IMR-90 (cell line): ENCODE data around the gene MEIOB. TPM values are rescaled to one million over a fixed set of nuclear protein-coding genes. Genes with fewer than 3 reads are reported as not detected.

Experiments
- ATAC-seq: fragments of 200-7000 bp; cut with Tn5 transposase; 2 replicates; pipeline ENCODE4 v1.9.1; 2020; ENCODE audit warnings: low read depth, mild to moderate bottlenecking, moderate library complexity
- BruUV-seq: library from RNA; stranded (reverse); fragments of 400-500 nt; replicated peaks from 2 replicates; lab custom pipeline; 2021; lab: Mats Ljungman, UMichigan
- CTCF ChIA-PET: fragments of 300-600 bp; formaldehyde crosslinking; extraction: SDS; loops from one replicate; lab custom pipeline; 2021; ENCODE audit warnings: antibody characterized with exemption; lab: Yijun Ruan, JAX
- POLR2A ChIA-PET: fragments of 300-600 bp; sonication (Branson Sonifier 250); formaldehyde crosslinking; loops from one replicate; lab custom pipeline; 2022; ENCODE audit warnings: antibody characterized with exemption; ENCODE audit not compliant: unreplicated experiment; lab: Charles Lee
- DNase-seq: peaks from one replicate; pipeline ENCODE4 v3.0.0; 2013
- H2AFZ ChIP-seq: replicated peaks from 2 replicates; pipeline ENCODE3; 2013; ENCODE audit warnings: low read length, mild to moderate bottlenecking; ENCODE audit not compliant: poor library complexity
- H2AK5ac ChIP-seq: 2 replicates; pipeline ENCODE4 v1.6.1; 2013; ENCODE audit warnings: low read depth, low read length, inconsistent platforms
- H2AK9ac ChIP-seq: replicated peaks from 2 replicates; pipeline ENCODE3; 2013; ENCODE audit warnings: mild to moderate bottlenecking, low read depth, low read length, moderate library complexity; ENCODE audit not compliant: poor library complexity
- H2BK120ac ChIP-seq: 2 replicates; pipeline ENCODE4 v1.6.1; 2013; ENCODE audit warnings: low read depth, low read length, inconsistent platforms
- H2BK15ac ChIP-seq: 3 replicates; pipeline ENCODE4 v1.6.1; 2013; ENCODE audit warnings: low read depth, low read length, inconsistent platforms
- H2BK20ac ChIP-seq: 2 replicates; pipeline ENCODE4 v1.6.1; 2013; ENCODE audit warnings: low read depth, mild to moderate bottlenecking, inconsistent platforms, low read length, moderate library complexity
- H2BK5ac ChIP-seq: 2 replicates; pipeline ENCODE4 v1.6.1; 2013; ENCODE audit warnings: mild to moderate bottlenecking, low read depth, low read length, inconsistent platforms; ENCODE audit not compliant: poor library complexity, severe bottlenecking
- H3K14ac ChIP-seq: replicated peaks from 2 replicates; pipeline ENCODE4 v1.6.1; 2013; ENCODE audit warnings: low read depth, low read length, inconsistent platforms
- H3K18ac ChIP-seq: 2 replicates; pipeline ENCODE4 v1.6.1; 2013; ENCODE audit warnings: low read depth, low read length, control low read depth
- H3K23ac ChIP-seq: 2 replicates; pipeline ENCODE4 v1.6.1; 2013; ENCODE audit warnings: low read depth, low read length, inconsistent platforms
- H3K27ac ChIP-seq: 2 replicates; pipeline ENCODE4 v1.5.1; 2013; ENCODE audit warnings: mild to moderate bottlenecking, control low read depth, low read length; ENCODE audit not compliant: insufficient read depth
- H3K27me3 ChIP-seq: 2 replicates; pipeline ENCODE4 v1.6.1; 2013; ENCODE audit warnings: low read length; ENCODE audit not compliant: control insufficient read depth, insufficient read depth
- H3K36me3 ChIP-seq: 2 replicates; pipeline ENCODE4 v1.6.1; 2013; ENCODE audit warnings: low read length, mixed read lengths; ENCODE audit not compliant: control insufficient read depth, insufficient read depth
- H3K4ac ChIP-seq: 2 replicates; pipeline ENCODE4 v1.6.1; 2013; ENCODE audit warnings: low read depth, low read length, inconsistent platforms
- H3K4me1 ChIP-seq: 2 replicates; pipeline ENCODE4 v1.6.1; 2013; ENCODE audit warnings: low read length, mixed read lengths; ENCODE audit not compliant: control insufficient read depth, insufficient read depth
- H3K4me2 ChIP-seq: 2 replicates; pipeline ENCODE4 v1.6.1; 2013; ENCODE audit warnings: low read depth, mild to moderate bottlenecking, control low read depth, low read length, moderate library complexity
- H3K4me3 ChIP-seq: 2 replicates; pipeline ENCODE4 v1.5.1; 2013; ENCODE audit warnings: low read depth, mild to moderate bottlenecking, control low read depth, low read length, moderate library complexity; ENCODE audit not compliant: insufficient read depth
- H3K56ac ChIP-seq: 2 replicates; pipeline ENCODE4 v1.6.1; 2013; ENCODE audit warnings: low read length, inconsistent platforms; ENCODE audit not compliant: insufficient read depth; ENCODE audit errors: extremely low read depth
- H3K79me1 ChIP-seq, 2 experiments: 2 replicates each; pipeline ENCODE4 v1.6.1; 2013; ENCODE audit warnings: low read length in 2 of 2, inconsistent platforms in 1 of 2, low read depth in 1 of 2
- H3K9ac ChIP-seq: 2 replicates; pipeline ENCODE4 v1.6.1; 2013; ENCODE audit warnings: low read depth, low read length, control low read depth
- H3K9me1 ChIP-seq: 2 replicates; pipeline ENCODE4 v1.6.1; 2013; ENCODE audit warnings: low read length, inconsistent platforms; ENCODE audit not compliant: insufficient read depth
- H3K9me3 ChIP-seq: 2 replicates; pipeline ENCODE4 v1.6.1; 2013; ENCODE audit warnings: low read length; ENCODE audit not compliant: control insufficient read depth, insufficient read depth
- H4K20me1 ChIP-seq: 2 replicates; pipeline ENCODE4 v1.6.1; 2013; ENCODE audit warnings: low read length, inconsistent platforms; ENCODE audit not compliant: insufficient read depth
- H4K5ac ChIP-seq: 2 replicates; pipeline ENCODE4 v1.6.1; 2013; ENCODE audit warnings: mild to moderate bottlenecking, low read depth, low read length, control low read depth
- H4K8ac ChIP-seq, 2 experiments: 2 replicates each; pipeline ENCODE4 v1.6.1; 2013; ENCODE audit warnings: low read depth in 2 of 2, low read length in 2 of 2, control low read depth in 1 of 2, inconsistent platforms in 1 of 2
- H4K91ac ChIP-seq: 2 replicates; pipeline ENCODE4 v1.6.1; 2013; ENCODE audit warnings: low read depth, low read length, inconsistent platforms; ENCODE audit not compliant: insufficient read depth
- BHLHE40 ChIP-seq: fragments of 150-350 bp; IDR thresholded peaks from 2 replicates; pipeline ENCODE4 v1.6.1; 2016; ENCODE audit warnings: mild to moderate bottlenecking, low read depth, low read length
- CEBPB ChIP-seq: IDR thresholded peaks from 2 replicates; pipeline ENCODE4 v1.6.1; 2012; ENCODE audit warnings: low read depth, low read length, improper control_type of control experiment
- CHD1 ChIP-seq: IDR thresholded peaks from 2 replicates; pipeline ENCODE4 v1.6.1; 2012; ENCODE audit warnings: low read depth, low read length, improper control_type of control experiment
- FOS ChIP-seq: fragments of 150-350 bp; IDR thresholded peaks from 2 replicates; pipeline ENCODE4 v1.6.1; 2016; ENCODE audit warnings: low read depth, low read length
- MAFK ChIP-seq: IDR thresholded peaks from 2 replicates; pipeline ENCODE4 v1.6.1; 2012; ENCODE audit warnings: low read depth, low read length, improper control_type of control experiment
- MAZ ChIP-seq: IDR thresholded peaks from 2 replicates; pipeline ENCODE4 v1.6.1; 2012; ENCODE audit warnings: low read depth, mild to moderate bottlenecking, low read length, improper control_type of control experiment, moderate library complexity, borderline replicate concordance
- MXI1 ChIP-seq: IDR thresholded peaks from 2 replicates; pipeline ENCODE4 v1.6.1; 2012; ENCODE audit warnings: low read depth, mild to moderate bottlenecking, low read length, moderate library complexity, borderline replicate concordance
- NFE2L2 ChIP-seq: fragments of 150-350 bp; IDR thresholded peaks from 2 replicates; pipeline ENCODE4 v1.6.1; 2016; ENCODE audit warnings: low read depth, mild to moderate bottlenecking, low read length
- POLR2A ChIP-seq: IDR thresholded peaks from 2 replicates; pipeline ENCODE4 v1.6.1; 2012; ENCODE audit warnings: mild to moderate bottlenecking, low read depth, low read length
- RCOR1 ChIP-seq: IDR thresholded peaks from 2 replicates; pipeline ENCODE4 v1.6.1; 2012; ENCODE audit warnings: mild to moderate bottlenecking, low read length, improper control_type of control experiment; ENCODE audit not compliant: insufficient replicate concordance
- RFX5 ChIP-seq: IDR thresholded peaks from 2 replicates; pipeline ENCODE4 v1.8.0; 2012; ENCODE audit warnings: low read depth, mild to moderate bottlenecking, low read length, moderate library complexity
- SMC3 ChIP-seq: fragments of 150-350 bp; IDR thresholded peaks from 2 replicates; pipeline ENCODE4 v1.6.1; 2016; ENCODE audit warnings: low read depth, mild to moderate bottlenecking, antibody characterized with exemption, low read length, moderate library complexity
- USF2 ChIP-seq: fragments of 150-350 bp; IDR thresholded peaks from 2 replicates; pipeline ENCODE4 v1.6.1; 2017; ENCODE audit warnings: mild to moderate bottlenecking, antibody characterized with exemption, low read length, low read depth
- WGBS, 2 experiments: methylation state at CpG; one replicate each; pipeline versions ENCODE4 v1.1.5 to v1.1.7; 2013; ENCODE audit warnings: missing lambda C conversion rate in 2 of 2; ENCODE audit not compliant: insufficient read length in 1 of 2; ENCODE audit errors: extremely low coverage in 2 of 2; 5-methylcytosine and 5-hydroxymethylcytosine counted together
- dilution Hi-C: fragments of 300-500 bp; cut with HindIII; formaldehyde crosslinking; loops from one replicate; pipeline ENCODE4 v1.14.3; 2018; ENCODE audit warnings: low sequenced_read_pairs; ENCODE audit not compliant: unreplicated experiment
- in situ Hi-C: fragments of 300-500 bp; cut with MboI; formaldehyde crosslinking; loops from 3 replicates; pipeline ENCODE4 v1.14.3; 2019; ENCODE audit warnings: low sequenced_read_pairs, inconsistent platforms, mixed read lengths
- intact Hi-C: fragments of 100-400 bp; cut with micrococcal nuclease; formaldehyde crosslinking; loops from 2 replicates; pipeline ENCODE4 v1.10.0; 2022
- polyA plus RNA-seq, 3 experiments: library from polyadenylated mRNA; depleted of rRNA; stranded (reverse); fragments of >200 nt; gene quantifications; 2 replicates each; pipeline ENCODE4 v1.2.3, GENCODE V29; 2012; ENCODE audit warnings: low replicate concordance in 1 of 3
- total RNA-seq: library from RNA; depleted of rRNA; stranded (reverse); fragments of >200 nt; gene quantifications from 2 replicates; pipeline ENCODE4 v1.2.3, GENCODE V29; 2012
- TF ChIP-seq, protein P1 (sequence below): conservative IDR thresholded peaks from 2 replicates; pipeline ENCODE4 v1.5.1; 2012; ENCODE audit warnings: mild to moderate bottlenecking, low read depth, low read length, improper control_type of control experiment
- TF ChIP-seq, protein P2 (sequence below): fragments of 150-350 bp; IDR thresholded peaks from 2 replicates; pipeline ENCODE4 v1.6.1; 2016; ENCODE audit warnings: low read depth, mild to moderate bottlenecking, low read length, moderate library complexity, borderline replicate concordance

MEIOB gene
- total and polyA plus RNA-seq, 2 of the 4 experiments (the other 2 are of a cell fraction) = 0.14 TPM; not detected in 1

DNA sequence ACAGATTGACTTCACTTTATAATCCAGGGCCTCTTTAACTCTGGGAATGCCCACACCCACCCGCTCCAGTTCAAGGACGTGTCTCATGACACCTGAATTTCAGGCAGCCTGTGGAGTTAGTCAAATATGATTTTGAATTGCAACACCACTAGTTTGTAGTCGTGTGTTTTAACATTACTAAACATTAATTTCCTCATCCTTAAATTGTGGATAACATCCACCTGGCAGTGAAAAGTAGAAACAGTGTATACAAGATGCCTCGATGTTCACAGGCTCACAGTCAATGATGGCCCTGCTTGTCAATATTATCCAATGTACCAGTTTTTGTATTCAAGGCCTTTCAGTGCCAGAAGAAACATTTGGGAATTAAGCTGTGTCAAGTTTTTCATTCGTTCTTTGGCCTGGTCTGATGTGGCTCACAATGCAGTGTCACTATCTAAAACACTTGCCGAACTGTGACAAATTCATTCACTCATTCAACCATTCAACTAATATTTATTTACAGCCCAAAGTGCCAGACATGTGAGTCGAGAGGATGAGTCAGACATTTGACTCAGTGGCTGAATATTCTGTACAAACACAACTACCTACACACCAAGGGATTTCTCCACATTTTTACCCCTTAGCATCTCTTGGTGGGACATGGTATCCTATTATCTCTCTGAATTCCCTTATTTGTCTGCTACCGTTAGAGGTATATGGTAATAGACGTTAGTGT, 1.4 kb downstream of the MEIOB start:
- no peak overlapping the region for H3K4ac ChIP-seq
- dilution Hi-C loops (no loop called here), in situ Hi-C loops (no loop called here), intact Hi-C loops (no loop called here)
- H2AK5ac ChIP-seq = no peak overlapping the region
- no peak overlapping the region for H3K18ac ChIP-seq
- ChIA-PET CTCF (no interaction called here), POLR2A (no interaction called here)
- H3K27me3 ChIP-seq = peaks cover 13% of the 10 kb centered on the region
- H3K4me1 ChIP-seq = peaks cover 2% of the 10 kb centered on the region; the same call in 1 of the 2 replicates
- no peaks in the 10 kb centered on the region for H3K9me3 ChIP-seq
- no peak overlapping the region for H3K4me3 ChIP-seq
- H3K27ac ChIP-seq = no peak overlapping the region
- H2BK20ac ChIP-seq = no peak overlapping the region
- no peak overlapping the region for H4K91ac ChIP-seq
- H4K5ac ChIP-seq = no peak overlapping the region
- DNase-seq (peak; percentile 79), ATAC-seq (peak; percentile 76)
- BruUV-seq = no TSS peak
- H2BK15ac ChIP-seq = no peak overlapping the region
- 0 out of 2 replicates have a peak overlapping the region, but pooled peaks have one; percentile 13 for H3K23ac ChIP-seq
- no peak overlapping the region for H3K9ac ChIP-seq
- no peak overlapping the region for H3K14ac ChIP-seq
- no peaks in the 10 kb centered on the region for H3K36me3 ChIP-seq
- no peak overlapping the region for H4K8ac ChIP-seq
- peak overlapping the region; percentile 4; the same call in 1 of the 2 replicates for H3K4me2 ChIP-seq
- no peaks in the 10 kb centered on the region for H3K79me1 ChIP-seq
- no peak overlapping the region for H2BK120ac ChIP-seq
- 39% methylated on average over 3 of the region's 9 CpGs; no CpG with 5 or more reads in 1 of the 2 experiments for WGBS, 2 experiments
- H4K20me1 ChIP-seq = 0 out of 2 replicates have a peak, but pooled peaks cover 4% of the 10 kb centered on the region
- H2AFZ ChIP-seq = no peak overlapping the region
- no peak overlapping the region for H3K56ac ChIP-seq
- H2AK9ac ChIP-seq = no peak overlapping the region
- H3K9me1 ChIP-seq = no peaks in the 10 kb centered on the region
- H2BK5ac ChIP-seq = peak overlapping the region; percentile 24
- TF ChIP-seq RCOR1 (peak; percentile 26), NFE2L2 (no peak), FOS (peak; percentile 86), USF2 (no peak), MAZ (no peak), CEBPB (0 out of 2 replicates have a peak, but pooled peaks have one; percentile 17), MAFK (no peak), SMC3 (no peak), CHD1 (no peak), BHLHE40 (peak; percentile 85), RFX5 (no peak), MXI1 (no peak), POLR2A (no peak)
- TF ChIP-seq, protein P1, sequence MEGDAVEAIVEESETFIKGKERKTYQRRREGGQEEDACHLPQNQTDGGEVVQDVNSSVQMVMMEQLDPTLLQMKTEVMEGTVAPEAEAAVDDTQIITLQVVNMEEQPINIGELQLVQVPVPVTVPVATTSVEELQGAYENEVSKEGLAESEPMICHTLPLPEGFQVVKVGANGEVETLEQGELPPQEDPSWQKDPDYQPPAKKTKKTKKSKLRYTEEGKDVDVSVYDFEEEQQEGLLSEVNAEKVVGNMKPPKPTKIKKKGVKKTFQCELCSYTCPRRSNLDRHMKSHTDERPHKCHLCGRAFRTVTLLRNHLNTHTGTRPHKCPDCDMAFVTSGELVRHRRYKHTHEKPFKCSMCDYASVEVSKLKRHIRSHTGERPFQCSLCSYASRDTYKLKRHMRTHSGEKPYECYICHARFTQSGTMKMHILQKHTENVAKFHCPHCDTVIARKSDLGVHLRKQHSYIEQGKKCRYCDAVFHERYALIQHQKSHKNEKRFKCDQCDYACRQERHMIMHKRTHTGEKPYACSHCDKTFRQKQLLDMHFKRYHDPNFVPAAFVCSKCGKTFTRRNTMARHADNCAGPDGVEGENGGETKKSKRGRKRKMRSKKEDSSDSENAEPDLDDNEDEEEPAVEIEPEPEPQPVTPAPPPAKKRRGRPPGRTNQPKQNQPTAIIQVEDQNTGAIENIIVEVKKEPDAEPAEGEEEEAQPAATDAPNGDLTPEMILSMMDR = no peak
- TF ChIP-seq, protein P2, sequence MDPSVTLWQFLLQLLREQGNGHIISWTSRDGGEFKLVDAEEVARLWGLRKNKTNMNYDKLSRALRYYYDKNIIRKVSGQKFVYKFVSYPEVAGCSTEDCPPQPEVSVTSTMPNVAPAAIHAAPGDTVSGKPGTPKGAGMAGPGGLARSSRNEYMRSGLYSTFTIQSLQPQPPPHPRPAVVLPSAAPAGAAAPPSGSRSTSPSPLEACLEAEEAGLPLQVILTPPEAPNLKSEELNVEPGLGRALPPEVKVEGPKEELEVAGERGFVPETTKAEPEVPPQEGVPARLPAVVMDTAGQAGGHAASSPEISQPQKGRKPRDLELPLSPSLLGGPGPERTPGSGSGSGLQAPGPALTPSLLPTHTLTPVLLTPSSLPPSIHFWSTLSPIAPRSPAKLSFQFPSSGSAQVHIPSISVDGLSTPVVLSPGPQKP = no peak
